ENCODE measurements around the gene CRYGS. TPM values are rescaled to one million over a fixed set of nuclear protein-coding genes. Genes with fewer than 3 reads are reported as not detected.

The CRYGS gene
- total RNA-seq, 1 donor from 2014 or later = 1.1 TPM

DNA sequence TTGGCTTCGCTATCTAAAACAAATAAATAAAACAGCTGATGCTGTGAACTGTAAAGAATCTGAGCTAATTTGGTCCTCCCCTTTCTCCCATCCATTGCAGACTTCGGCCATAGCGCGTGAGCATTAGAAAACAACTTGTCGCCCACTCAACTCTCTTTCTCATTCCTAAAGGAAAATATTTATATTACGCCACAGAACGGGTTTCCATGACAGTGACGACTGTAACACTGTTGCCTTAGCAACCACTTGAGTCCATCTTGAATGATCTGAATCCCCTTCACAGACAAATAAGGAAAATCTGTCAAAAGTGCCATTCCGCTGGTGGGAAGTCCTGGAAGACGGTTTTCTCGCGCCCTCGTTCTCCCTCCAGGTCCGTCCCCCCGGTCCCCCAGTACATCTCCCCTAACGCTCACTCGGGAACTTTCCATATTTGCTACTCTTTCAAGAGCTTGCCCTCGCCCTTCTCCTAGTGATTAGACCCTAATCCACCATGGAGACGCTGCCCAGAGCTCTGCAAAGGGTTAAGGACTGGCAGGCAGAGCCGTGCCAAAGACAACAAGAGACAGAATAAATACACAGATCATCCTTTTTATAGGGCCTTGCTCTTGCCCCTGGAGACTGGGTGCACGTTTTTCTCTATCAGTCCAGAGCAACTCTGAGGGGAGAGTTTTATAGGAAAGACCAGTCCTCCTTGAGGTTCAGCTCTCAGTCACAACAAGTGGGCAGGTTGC is 50.5 kb downstream of the CRYGS start:
- DNase-seq (ENCODE audit: low read depth, low spot score) = no peak

- no peak for DNase-seq (ENCODE audit: low read depth, low spot score)
Measured at GRCh38 chr3:186492385-186492984, 51.7 kb downstream of the CRYGS start.

DNA sequence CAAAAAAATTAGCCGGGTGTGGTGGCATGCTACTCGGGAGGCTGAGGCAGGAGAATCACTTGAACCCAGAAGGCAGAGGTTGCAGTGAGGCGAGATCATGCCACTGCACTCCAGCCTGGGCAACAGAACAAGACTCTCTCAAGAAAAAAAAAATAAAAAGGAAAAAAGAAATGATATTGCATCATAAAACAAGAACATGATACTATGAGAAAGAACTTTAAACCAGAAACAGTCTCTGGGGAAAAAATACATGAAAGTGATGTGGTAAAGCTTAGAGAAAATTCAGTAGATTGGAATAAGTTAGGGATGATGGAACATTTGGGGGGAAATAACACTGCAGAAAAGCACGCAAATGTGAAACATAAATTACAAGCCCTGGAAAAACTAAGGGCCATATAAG is 54.7 kb downstream of the CRYGS start:
- DNase-seq (ENCODE audit: low read depth, low spot score) = no peak

Other genes with a start within 250 kb of the CRYGS start
- gene DGKG, start 182.1 kb downstream of the CRYGS start, total RNA-seq = 0.07 and 0.42 TPM in 2 replicates
- gene TBCCD1, start 23.0 kb upstream of the CRYGS start, total RNA-seq = 22.8 and 35.9 TPM in 2 replicates
- 56.9 and 96.3 TPM in 2 replicates for gene DNAJB11, start 26.3 kb upstream of the CRYGS start, total RNA-seq
- not detected in 2 replicates for gene AHSG, start 68.7 kb upstream of the CRYGS start, total RNA-seq
- gene FETUB, start 96.0 kb upstream of the CRYGS start, total RNA-seq = not detected in 2 replicates
- not detected in 2 replicates for gene HRG, start 121.6 kb upstream of the CRYGS start, total RNA-seq
- not detected in 2 replicates for gene KNG1, start 173.0 kb upstream of the CRYGS start, total RNA-seq
- 470 and 740 TPM in 2 replicates for gene EIF4A2, start 239.2 kb upstream of the CRYGS start, total RNA-seq

Measured in pulmonary artery endothelial cell (primary cell).